WTC11 (cell line): ENCODE data around the gene ZNF423. TPM values are rescaled to one million over a fixed set of nuclear protein-coding genes. Genes with fewer than 3 reads are reported as not detected.

Experiments
- ATAC-seq: fragments of 200-7000 bp; cut with Tn5 transposase; 2 replicates; pipeline ENCODE4 v1.10.0; 2021; ENCODE audit warnings: mild to moderate bottlenecking, moderate library complexity
- CTCF ChIA-PET: fragments of 300-600 bp; sonication (Branson Sonifier 250); formaldehyde crosslinking; loops from one replicate; lab custom pipeline; 2021; ENCODE audit warnings: antibody characterized with exemption; lab: Charles Lee
- POLR2A ChIA-PET: fragments of 350-600 bp; sonication (Branson Sonifier 250); formaldehyde crosslinking; loops from one replicate; lab custom pipeline; 2021; ENCODE audit warnings: antibody characterized with exemption; lab: Charles Lee
- DNase-seq: peaks from one replicate; pipeline ENCODE4 v3.0.0; 2021; ENCODE audit warnings: low spot score
- H3K27ac Mint-ChIP-seq: 2 replicates; pipeline ENCODE4 v1.8.0; 2021; ENCODE audit warnings: mixed read lengths
- H3K27me3 Mint-ChIP-seq: 2 replicates; pipeline ENCODE4 v1.8.0; 2021; ENCODE audit warnings: low read depth, mild to moderate bottlenecking, moderate library complexity, mixed read lengths
- H3K36me3 Mint-ChIP-seq: 2 replicates; pipeline ENCODE4 v1.8.0; 2021; ENCODE audit warnings: mixed read lengths
- H3K4me1 Mint-ChIP-seq: 2 replicates; pipeline ENCODE4 v1.8.0; 2022; ENCODE audit warnings: mixed read lengths
- H3K4me3 Mint-ChIP-seq: 2 replicates; pipeline ENCODE4 v1.8.0; 2021; ENCODE audit warnings: mild to moderate bottlenecking, moderate library complexity, mixed read lengths
- H3K9me3 Mint-ChIP-seq: 2 replicates; pipeline ENCODE4 v1.8.0; 2021; ENCODE audit warnings: mixed read lengths
- ATF1 ChIP-seq: sonication (generic); formaldehyde crosslinking; IDR thresholded peaks from 2 replicates; pipeline ENCODE4 v1.8.1; 2023; ENCODE audit warnings: mild to moderate bottlenecking, moderate library complexity, missing genetic modification reagents
- ETV6 ChIP-seq: sonication (generic); formaldehyde crosslinking; IDR thresholded peaks from 2 replicates; pipeline ENCODE4 v1.8.1; 2022; ENCODE audit warnings: mild to moderate bottlenecking, missing genetic modification reagents
- FOXJ3 ChIP-seq: sonication (generic); formaldehyde crosslinking; IDR thresholded peaks from 2 replicates; pipeline ENCODE4 v1.9.0; 2021; ENCODE audit warnings: missing genetic modification reagents, mild to moderate bottlenecking, borderline replicate concordance
- GABPB1 ChIP-seq: sonication (generic); formaldehyde crosslinking; IDR thresholded peaks from 2 replicates; pipeline ENCODE4 v1.8.1; 2023; ENCODE audit warnings: mild to moderate bottlenecking, missing genetic modification reagents
- GTF2I ChIP-seq: fragments of 250-450 bp; sonication (Bioruptor Pico); conservative IDR thresholded peaks from 2 replicates; pipeline ENCODE4 v1.4.0; 2021; ENCODE audit warnings: mild to moderate bottlenecking
- IRF2 ChIP-seq: sonication (generic); formaldehyde crosslinking; IDR thresholded peaks from 2 replicates; pipeline ENCODE4 v1.8.0; 2022; ENCODE audit warnings: low read depth, missing genetic modification reagents, borderline replicate concordance
- OVOL2 ChIP-seq: fragments of 250-450 bp; sonication (Bioruptor Pico); IDR thresholded peaks from 2 replicates; pipeline ENCODE4 v1.9.0; 2021; ENCODE audit warnings: mild to moderate bottlenecking, borderline replicate concordance
- PRRX2 ChIP-seq: fragments of 250-450 bp; sonication (Bioruptor Pico); IDR thresholded peaks from 2 replicates; pipeline ENCODE4 v1.8.0; 2021; ENCODE audit warnings: mild to moderate bottlenecking
- SMAD3 ChIP-seq: sonication (generic); formaldehyde crosslinking; IDR thresholded peaks from 2 replicates; pipeline ENCODE4 v1.8.0; 2022; ENCODE audit warnings: missing genetic modification reagents, mild to moderate bottlenecking, borderline replicate concordance
- ZNF232 ChIP-seq: sonication (generic); formaldehyde crosslinking; IDR thresholded peaks from 2 replicates; pipeline ENCODE4 v1.8.0; 2022; ENCODE audit warnings: mild to moderate bottlenecking, missing genetic modification reagents
- ZNF317 ChIP-seq: sonication (generic); formaldehyde crosslinking; IDR thresholded peaks from 2 replicates; pipeline ENCODE4 v1.8.1; 2023; ENCODE audit warnings: low read depth, mild to moderate bottlenecking, moderate library complexity, missing genetic modification reagents, borderline replicate concordance
- total RNA-seq: library from RNA; stranded (reverse); gene quantifications from 3 replicates; pipeline ENCODE4 v1.2.3, GENCODE V29; 2021
- TF ChIP-seq, protein P1 (sequence below): sonication (generic); formaldehyde crosslinking; IDR thresholded peaks from 2 replicates; pipeline ENCODE4 v1.8.0; 2022; ENCODE audit warnings: mild to moderate bottlenecking, missing genetic modification reagents
- TF ChIP-seq, protein P2 (sequence below): sonication (generic); formaldehyde crosslinking; IDR thresholded peaks from 2 replicates; pipeline ENCODE4 v1.8.0; 2022; ENCODE audit warnings: missing genetic modification reagents
- TF ChIP-seq, protein P3 (sequence below): sonication (generic); formaldehyde crosslinking; IDR thresholded peaks from 2 replicates; pipeline ENCODE4 v1.8.1; 2023; ENCODE audit warnings: mild to moderate bottlenecking, missing genetic modification reagents, moderate library complexity
- TF ChIP-seq, protein P4 (sequence below): fragments of 250-450 bp; sonication (Bioruptor Pico); IDR thresholded peaks from 2 replicates; pipeline ENCODE4 v1.9.0; 2021; ENCODE audit warnings: mild to moderate bottlenecking
- TF ChIP-seq, protein P5 (sequence below): fragments of 250-450 bp; sonication (Bioruptor Pico); IDR thresholded peaks from 2 replicates; pipeline ENCODE4 v1.9.0; 2021; ENCODE audit warnings: mild to moderate bottlenecking, borderline replicate concordance
- TF ChIP-seq, protein P6 (sequence below): sonication (generic); formaldehyde crosslinking; IDR thresholded peaks from 2 replicates; pipeline ENCODE4 v1.8.0; 2022; ENCODE audit warnings: mild to moderate bottlenecking, missing genetic modification reagents
- TF ChIP-seq, protein P7 (sequence below): sonication (generic); formaldehyde crosslinking; IDR thresholded peaks from 2 replicates; pipeline ENCODE4 v1.8.1; 2022; ENCODE audit warnings: low read depth, mild to moderate bottlenecking, moderate library complexity, missing genetic modification reagents, borderline replicate concordance

ZNF423 gene
- total RNA-seq, 1 experiment from 2014 or later: 38.8 TPM

DNA sequence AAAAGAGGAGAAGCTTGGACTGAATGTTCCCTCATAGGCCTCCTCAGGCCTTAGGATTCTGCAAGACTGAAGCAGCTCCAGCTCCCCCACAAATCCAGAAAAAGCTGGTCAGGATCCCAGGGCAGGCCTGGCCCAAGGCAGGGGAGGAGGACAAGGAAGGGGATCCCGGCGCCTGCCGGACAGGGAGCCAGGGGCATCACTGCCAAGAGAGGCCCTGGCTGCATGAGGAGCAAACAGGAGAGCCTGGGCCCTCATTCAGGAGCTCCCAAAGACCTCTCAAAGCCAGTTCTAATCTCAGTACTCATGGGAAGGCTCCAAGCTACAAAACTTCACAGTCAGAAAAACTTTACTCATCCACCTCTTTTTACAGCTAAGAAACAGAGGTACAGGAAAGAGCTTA lies 67.3 kb downstream of the ZNF423 start:
- H3K4me1 Mint-ChIP-seq: peaks cover 29% of the 10 kb centered on the region
- no peak overlapping the region for H3K4me3 Mint-ChIP-seq
- no peak for TF ChIP-seq FOXJ3 (CRISPR knock-in tag)
- TF ChIP-seq, protein P1, sequence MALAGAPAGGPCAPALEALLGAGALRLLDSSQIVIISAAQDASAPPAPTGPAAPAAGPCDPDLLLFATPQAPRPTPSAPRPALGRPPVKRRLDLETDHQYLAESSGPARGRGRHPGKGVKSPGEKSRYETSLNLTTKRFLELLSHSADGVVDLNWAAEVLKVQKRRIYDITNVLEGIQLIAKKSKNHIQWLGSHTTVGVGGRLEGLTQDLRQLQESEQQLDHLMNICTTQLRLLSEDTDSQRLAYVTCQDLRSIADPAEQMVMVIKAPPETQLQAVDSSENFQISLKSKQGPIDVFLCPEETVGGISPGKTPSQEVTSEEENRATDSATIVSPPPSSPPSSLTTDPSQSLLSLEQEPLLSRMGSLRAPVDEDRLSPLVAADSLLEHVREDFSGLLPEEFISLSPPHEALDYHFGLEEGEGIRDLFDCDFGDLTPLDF (CRISPR knock-in tag): no peak
- TF ChIP-seq OVOL2 (CRISPR knock-in tag): no peak
- POLR2A ChIA-PET: no interaction called here
- DNase-seq (no peak), ATAC-seq (no peak)
- H3K9me3 Mint-ChIP-seq: peaks cover 5% of the 10 kb centered on the region
- H3K27me3 Mint-ChIP-seq: no peaks in the 10 kb centered on the region
- H3K36me3 Mint-ChIP-seq: peaks cover 9% of the 10 kb centered on the region; the same call in 1 of the 2 replicates
- H3K27ac Mint-ChIP-seq: peak overlapping the region; percentile 70; the same call in 1 of the 2 replicates
- CTCF ChIA-PET: interaction anchor here (0.9 to 2.4 kb wide), 4 partner anchors 12 to 90 kb away, joined by 3 to 6 read pairs (median 4); no protein-coding TSS in a partner anchor

DNA sequence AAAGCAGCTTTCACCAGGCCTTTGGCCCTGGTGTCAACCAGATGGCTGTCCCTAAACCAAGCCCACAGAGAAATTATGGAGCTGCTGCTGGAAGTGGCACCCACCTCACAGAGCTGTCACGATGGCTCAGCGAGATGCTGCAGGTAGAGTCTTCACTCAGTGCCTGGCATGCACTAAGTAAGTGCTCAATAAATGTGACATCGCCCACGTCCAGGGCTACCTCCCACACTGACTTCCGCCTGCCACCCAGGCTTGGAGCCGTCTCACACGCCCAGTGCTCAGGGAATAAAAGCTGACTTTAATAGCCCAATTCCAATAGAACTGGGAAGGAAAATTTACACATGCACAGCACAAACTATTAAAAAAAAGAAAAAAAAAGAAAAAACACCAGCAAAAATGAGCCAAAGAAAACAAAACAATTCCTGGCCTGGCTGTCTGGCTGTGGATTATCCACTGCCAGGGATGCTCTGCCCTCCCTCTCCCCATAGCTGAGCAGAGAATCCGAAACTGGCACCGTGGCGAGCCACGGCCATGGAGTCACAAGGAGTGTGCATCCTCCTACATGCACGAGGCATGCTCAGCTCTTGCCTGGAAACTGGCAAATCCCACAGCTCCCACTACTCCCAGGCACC lies 68.9 kb downstream of the ZNF423 start:
- ChIA-PET CTCF (interaction anchor here (1.3 to 2.4 kb wide), 3 partner anchors 12 to 71 kb away, joined by 3 to 6 read pairs (median 4); no protein-coding TSS in a partner anchor), POLR2A (no interaction called here)
- no peak for TF ChIP-seq ETV6 (CRISPR knock-in tag)
- TF ChIP-seq, protein P2, sequence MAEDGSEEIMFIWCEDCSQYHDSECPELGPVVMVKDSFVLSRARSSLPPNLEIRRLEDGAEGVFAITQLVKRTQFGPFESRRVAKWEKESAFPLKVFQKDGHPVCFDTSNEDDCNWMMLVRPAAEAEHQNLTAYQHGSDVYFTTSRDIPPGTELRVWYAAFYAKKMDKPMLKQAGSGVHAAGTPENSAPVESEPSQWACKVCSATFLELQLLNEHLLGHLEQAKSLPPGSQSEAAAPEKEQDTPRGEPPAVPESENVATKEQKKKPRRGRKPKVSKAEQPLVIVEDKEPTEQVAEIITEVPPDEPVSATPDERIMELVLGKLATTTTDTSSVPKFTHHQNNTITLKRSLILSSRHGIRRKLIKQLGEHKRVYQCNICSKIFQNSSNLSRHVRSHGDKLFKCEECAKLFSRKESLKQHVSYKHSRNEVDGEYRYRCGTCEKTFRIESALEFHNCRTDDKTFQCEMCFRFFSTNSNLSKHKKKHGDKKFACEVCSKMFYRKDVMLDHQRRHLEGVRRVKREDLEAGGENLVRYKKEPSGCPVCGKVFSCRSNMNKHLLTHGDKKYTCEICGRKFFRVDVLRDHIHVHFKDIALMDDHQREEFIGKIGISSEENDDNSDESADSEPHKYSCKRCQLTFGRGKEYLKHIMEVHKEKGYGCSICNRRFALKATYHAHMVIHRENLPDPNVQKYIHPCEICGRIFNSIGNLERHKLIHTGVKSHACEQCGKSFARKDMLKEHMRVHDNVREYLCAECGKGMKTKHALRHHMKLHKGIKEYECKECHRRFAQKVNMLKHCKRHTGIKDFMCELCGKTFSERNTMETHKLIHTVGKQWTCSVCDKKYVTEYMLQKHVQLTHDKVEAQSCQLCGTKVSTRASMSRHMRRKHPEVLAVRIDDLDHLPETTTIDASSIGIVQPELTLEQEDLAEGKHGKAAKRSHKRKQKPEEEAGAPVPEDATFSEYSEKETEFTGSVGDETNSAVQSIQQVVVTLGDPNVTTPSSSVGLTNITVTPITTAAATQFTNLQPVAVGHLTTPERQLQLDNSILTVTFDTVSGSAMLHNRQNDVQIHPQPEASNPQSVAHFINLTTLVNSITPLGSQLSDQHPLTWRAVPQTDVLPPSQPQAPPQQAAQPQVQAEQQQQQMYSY (CRISPR knock-in tag): no peak
- TF ChIP-seq, protein P3, sequence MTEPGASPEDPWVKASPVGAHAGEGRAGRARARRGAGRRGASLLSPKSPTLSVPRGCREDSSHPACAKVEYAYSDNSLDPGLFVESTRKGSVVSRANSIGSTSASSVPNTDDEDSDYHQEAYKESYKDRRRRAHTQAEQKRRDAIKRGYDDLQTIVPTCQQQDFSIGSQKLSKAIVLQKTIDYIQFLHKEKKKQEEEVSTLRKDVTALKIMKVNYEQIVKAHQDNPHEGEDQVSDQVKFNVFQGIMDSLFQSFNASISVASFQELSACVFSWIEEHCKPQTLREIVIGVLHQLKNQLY (CRISPR knock-in tag): no peak
- TF ChIP-seq, protein P4, sequence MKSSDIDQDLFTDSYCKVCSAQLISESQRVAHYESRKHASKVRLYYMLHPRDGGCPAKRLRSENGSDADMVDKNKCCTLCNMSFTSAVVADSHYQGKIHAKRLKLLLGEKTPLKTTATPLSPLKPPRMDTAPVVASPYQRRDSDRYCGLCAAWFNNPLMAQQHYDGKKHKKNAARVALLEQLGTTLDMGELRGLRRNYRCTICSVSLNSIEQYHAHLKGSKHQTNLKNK (CRISPR knock-in tag): no peak
- TF ChIP-seq, protein P5, sequence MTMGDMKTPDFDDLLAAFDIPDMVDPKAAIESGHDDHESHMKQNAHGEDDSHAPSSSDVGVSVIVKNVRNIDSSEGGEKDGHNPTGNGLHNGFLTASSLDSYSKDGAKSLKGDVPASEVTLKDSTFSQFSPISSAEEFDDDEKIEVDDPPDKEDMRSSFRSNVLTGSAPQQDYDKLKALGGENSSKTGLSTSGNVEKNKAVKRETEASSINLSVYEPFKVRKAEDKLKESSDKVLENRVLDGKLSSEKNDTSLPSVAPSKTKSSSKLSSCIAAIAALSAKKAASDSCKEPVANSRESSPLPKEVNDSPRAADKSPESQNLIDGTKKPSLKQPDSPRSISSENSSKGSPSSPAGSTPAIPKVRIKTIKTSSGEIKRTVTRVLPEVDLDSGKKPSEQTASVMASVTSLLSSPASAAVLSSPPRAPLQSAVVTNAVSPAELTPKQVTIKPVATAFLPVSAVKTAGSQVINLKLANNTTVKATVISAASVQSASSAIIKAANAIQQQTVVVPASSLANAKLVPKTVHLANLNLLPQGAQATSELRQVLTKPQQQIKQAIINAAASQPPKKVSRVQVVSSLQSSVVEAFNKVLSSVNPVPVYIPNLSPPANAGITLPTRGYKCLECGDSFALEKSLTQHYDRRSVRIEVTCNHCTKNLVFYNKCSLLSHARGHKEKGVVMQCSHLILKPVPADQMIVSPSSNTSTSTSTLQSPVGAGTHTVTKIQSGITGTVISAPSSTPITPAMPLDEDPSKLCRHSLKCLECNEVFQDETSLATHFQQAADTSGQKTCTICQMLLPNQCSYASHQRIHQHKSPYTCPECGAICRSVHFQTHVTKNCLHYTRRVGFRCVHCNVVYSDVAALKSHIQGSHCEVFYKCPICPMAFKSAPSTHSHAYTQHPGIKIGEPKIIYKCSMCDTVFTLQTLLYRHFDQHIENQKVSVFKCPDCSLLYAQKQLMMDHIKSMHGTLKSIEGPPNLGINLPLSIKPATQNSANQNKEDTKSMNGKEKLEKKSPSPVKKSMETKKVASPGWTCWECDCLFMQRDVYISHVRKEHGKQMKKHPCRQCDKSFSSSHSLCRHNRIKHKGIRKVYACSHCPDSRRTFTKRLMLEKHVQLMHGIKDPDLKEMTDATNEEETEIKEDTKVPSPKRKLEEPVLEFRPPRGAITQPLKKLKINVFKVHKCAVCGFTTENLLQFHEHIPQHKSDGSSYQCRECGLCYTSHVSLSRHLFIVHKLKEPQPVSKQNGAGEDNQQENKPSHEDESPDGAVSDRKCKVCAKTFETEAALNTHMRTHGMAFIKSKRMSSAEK (CRISPR knock-in tag): no peak
- no peak for TF ChIP-seq ATF1 (CRISPR knock-in tag)
- TF ChIP-seq IRF2 (CRISPR knock-in tag): no peak
- TF ChIP-seq GTF2I (CRISPR knock-in tag): no peak
- TF ChIP-seq, protein P6, sequence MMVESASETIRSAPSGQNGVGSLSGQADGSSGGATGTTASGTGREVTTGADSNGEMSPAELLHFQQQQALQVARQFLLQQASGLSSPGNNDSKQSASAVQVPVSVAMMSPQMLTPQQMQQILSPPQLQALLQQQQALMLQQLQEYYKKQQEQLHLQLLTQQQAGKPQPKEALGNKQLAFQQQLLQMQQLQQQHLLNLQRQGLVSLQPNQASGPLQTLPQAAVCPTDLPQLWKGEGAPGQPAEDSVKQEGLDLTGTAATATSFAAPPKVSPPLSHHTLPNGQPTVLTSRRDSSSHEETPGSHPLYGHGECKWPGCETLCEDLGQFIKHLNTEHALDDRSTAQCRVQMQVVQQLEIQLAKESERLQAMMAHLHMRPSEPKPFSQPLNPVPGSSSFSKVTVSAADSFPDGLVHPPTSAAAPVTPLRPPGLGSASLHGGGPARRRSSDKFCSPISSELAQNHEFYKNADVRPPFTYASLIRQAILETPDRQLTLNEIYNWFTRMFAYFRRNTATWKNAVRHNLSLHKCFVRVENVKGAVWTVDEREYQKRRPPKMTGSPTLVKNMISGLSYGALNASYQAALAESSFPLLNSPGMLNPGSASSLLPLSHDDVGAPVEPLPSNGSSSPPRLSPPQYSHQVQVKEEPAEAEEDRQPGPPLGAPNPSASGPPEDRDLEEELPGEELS (CRISPR knock-in tag): no peak
- TF ChIP-seq ZNF232: no peak
- TF ChIP-seq, protein P1 (CRISPR knock-in tag): no peak
- no peak for TF ChIP-seq PRRX2 (CRISPR knock-in tag)
- TF ChIP-seq SMAD3 (CRISPR knock-in tag): no peak
- TF ChIP-seq, protein P7, sequence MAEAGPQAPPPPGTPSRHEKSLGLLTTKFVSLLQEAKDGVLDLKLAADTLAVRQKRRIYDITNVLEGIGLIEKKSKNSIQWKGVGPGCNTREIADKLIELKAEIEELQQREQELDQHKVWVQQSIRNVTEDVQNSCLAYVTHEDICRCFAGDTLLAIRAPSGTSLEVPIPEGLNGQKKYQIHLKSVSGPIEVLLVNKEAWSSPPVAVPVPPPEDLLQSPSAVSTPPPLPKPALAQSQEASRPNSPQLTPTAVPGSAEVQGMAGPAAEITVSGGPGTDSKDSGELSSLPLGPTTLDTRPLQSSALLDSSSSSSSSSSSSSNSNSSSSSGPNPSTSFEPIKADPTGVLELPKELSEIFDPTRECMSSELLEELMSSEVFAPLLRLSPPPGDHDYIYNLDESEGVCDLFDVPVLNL (CRISPR knock-in tag): no peak
- no peak for TF ChIP-seq GABPB1 (CRISPR knock-in tag)
- no peak for TF ChIP-seq ZNF317 (CRISPR knock-in tag)
- peaks cover 26% of the 10 kb centered on the region for H3K4me1 Mint-ChIP-seq
- H3K9me3 Mint-ChIP-seq: peaks cover 5% of the 10 kb centered on the region
- H3K36me3 Mint-ChIP-seq: peaks cover 9% of the 10 kb centered on the region; the same call in 1 of the 2 replicates
- peak overlapping the region; percentile 74; the same call in 1 of the 2 replicates for H3K27ac Mint-ChIP-seq
- ATAC-seq (no peak), DNase-seq (no peak)
- no peak overlapping the region for H3K4me3 Mint-ChIP-seq
- no peaks in the 10 kb centered on the region for H3K27me3 Mint-ChIP-seq
